GM18951 (cell line): ENCODE results near the gene MCUB.
"Not testable (repeated sequence)": the region's sequence is repeated elsewhere in the genome, so short reads cannot be mapped to it uniquely, and the experiment has no call there.

Source experiments
- POLR2A ChIP-seq: IDR thresholded peaks from 4 replicates; pipeline ENCODE4 v1.6.1; 2011; ENCODE audit warnings: mild to moderate bottlenecking; ENCODE audit not compliant: insufficient read length, insufficient read depth; ENCODE audit errors: extremely low read depth
- in situ Hi-C: fragments of 300-500 bp; cut with MboI; formaldehyde crosslinking; loops from one replicate; pipeline ENCODE4 v1.12.0; 2022; ENCODE audit warnings: low sequenced_read_pairs, mixed read lengths, inconsistent platforms; ENCODE audit not compliant: unreplicated experiment

The MCUB gene, protein sequence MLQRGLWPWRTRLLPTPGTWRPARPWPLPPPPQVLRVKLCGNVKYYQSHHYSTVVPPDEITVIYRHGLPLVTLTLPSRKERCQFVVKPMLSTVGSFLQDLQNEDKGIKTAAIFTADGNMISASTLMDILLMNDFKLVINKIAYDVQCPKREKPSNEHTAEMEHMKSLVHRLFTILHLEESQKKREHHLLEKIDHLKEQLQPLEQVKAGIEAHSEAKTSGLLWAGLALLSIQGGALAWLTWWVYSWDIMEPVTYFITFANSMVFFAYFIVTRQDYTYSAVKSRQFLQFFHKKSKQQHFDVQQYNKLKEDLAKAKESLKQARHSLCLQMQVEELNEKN

DNA sequence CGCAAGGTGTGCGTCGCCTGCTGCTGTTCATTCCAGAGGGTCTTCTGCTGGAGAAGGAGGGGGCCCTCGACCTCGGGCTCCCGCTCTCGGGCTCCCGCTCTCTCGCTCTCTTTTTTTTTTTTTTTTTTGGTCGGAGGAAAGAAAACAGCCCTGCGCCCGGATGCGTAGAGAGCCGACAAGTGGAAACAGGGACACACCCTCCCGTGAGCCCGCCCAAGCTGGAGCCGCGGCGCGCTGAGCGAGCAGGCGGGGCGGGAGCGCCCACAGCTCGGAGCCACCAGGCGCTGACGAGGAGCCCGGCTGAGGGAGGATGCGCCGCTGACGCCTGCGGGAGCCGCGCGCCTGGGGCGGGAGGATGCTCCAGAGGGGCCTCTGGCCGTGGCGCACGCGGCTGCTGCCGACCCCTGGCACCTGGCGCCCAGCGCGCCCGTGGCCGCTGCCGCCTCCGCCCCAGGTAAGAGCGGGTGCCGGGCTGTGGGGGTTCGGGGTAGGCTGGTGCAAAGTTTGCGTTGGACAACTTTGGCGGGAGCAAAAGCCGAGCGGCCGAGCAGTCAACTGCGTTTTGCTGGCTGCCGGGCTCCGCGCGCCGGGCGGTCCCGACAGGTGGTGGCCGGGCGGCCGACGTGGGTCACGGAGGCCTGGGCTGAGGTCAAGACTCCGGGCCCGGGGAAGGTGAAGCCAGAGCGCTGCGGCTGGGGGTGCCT is at the start of gene MCUB:
MCUB (plus strand) TSS at position 264 of the 704 bp plus-strand sequence; CDS start at position 356, 92 bp downstream.
- peak; percentile 71 for TF ChIP-seq POLR2A
- in situ Hi-C loops = no loop called here

DNA sequence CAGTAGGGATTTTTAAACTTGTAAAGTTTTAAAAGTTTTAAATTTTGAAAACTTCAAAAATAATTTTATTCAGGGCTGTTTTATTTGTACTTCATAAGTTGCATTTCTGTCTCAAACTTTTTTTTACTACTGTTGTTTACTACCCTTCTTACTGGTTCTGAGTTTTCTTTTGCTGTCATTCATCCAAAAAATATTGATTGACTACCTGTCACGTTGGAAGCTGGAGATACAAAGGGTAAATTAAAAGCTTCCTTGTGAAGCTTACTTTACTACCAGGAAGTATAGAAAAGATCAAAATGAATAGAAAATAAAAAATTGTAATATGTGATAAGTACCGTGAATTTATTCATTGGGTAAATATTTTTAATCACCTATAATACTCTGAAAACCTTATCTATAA is 49.4 kb upstream of the MCUB start:
- in situ Hi-C loops = no loop called here

DNA sequence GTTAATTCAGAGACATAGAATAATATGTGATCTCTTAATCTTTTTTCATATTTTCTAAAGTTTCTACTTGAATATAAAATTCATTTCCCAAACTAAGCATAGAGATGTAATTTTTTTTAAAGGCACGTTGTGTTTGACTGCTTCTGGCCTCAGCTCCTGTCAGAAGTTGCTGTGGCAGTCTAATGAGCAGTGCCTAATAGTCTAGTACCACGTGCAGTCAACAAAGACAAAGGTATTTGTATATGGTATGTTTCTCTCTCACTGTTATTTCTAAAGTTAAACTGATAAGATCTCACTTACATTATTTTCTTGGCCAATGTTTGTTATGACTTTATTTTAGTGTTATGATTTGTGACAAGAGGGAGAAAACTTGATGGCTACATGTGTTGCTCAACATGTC is 48.6 kb upstream of the MCUB start:
- in situ Hi-C loops = no loop called here
- TF ChIP-seq POLR2A = no peak

More for the DNA sequence above, 49.4 kb upstream of the MCUB start:
- no peak for TF ChIP-seq POLR2A

DNA sequence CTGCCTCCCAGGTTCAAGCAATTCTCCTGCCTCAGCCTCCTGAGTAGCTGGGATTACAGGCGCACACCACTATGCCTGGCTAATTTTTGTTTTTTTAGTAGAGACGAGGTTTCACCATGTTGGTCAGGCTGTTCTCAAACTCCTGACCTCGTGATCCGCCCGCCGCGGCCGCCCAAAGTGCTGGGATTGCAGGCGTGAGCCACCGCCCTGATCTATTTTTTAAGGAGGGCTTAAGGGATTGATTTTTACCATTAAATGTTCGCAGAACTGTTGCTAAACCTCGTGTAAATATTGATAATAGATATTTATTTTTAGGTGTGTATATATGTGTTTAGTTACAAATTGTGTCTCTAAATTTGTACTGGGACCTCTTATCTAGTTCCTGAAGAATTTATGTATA is 46.7 kb upstream of the MCUB start:
- in situ Hi-C loops = not testable (repeated sequence)

DNA sequence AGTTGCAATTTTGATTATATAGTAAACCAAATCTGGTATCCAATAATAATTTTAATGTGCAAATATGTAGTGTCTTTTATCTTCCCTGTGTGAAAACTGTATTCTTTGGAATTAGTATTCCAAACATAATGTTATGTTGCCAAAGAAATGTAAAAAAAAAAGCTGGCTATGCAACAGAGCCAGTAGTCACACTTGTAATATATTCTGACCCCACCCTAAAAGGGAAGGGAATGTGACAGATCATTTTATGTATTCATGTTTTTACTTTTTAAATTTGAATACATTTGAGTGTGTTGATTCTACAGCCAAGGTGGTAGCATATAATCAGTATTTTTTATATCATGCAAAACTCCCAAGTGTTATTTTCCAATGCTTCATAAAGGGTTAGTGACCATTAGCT is 27.9 kb upstream of the MCUB start:
- in situ Hi-C loops = no loop called here
- TF ChIP-seq POLR2A = no peak

DNA sequence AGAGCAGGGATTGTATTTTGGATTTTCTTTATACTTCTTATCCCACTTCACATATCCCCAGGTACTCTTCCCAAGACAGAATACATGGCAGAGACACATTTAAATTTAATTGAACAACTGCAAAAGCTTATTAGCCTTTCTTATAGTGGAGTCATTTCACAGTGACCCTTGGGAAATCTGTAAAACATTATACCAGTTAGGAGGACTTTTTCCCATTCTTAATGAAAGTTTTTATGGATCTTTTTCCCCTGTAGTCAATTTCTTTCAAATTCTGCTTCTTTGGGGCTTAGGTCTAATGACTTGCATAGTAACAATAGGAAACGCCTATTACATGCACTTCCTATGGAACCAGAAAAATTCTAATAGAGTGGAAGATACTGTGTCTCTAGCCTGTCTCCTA is 14.6 kb upstream of the MCUB start:
- in situ Hi-C loops = no loop called here
- TF ChIP-seq POLR2A = no peak

DNA sequence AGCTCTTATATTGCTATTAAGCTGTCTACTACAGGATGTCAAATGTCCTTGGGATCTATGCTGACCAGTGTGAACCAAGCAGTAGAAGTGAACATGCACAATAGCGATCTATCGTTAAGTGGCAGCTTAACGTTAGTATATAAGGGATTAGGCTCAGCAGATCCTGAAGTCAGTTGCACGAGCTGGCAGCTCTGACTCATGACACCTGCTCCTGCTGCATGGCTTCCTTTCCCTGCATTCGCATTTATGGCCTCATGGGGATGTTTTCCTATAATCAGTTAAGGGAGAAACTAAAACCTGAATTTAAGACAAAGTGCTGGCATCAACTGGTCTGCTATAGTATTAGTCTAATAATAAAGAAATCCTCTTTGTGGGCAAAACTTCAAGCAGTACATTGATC is 12.7 kb upstream of the MCUB start:
- in situ Hi-C loops = no loop called here
- TF ChIP-seq POLR2A = no peak

DNA sequence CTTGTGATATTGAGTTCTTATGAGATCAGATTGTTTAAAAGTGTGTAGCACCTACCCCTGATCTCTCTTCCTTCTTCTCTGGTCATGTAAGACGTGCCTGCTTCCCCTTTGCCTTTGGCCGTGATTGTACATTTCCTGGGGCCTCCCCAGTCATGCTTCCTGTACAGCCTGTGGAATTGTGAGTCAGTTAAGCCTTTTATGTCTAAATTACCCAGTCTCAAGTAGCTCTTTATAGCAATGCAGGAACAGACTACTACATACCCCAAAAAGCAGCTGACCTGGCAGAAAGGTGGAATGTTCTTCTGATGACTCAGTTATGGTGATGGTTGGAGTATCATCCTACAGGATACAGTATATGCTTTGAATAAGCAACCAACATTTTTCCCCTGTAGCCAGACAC is 11.4 kb upstream of the MCUB start:
- in situ Hi-C loops = no loop called here
- no peak for TF ChIP-seq POLR2A

DNA sequence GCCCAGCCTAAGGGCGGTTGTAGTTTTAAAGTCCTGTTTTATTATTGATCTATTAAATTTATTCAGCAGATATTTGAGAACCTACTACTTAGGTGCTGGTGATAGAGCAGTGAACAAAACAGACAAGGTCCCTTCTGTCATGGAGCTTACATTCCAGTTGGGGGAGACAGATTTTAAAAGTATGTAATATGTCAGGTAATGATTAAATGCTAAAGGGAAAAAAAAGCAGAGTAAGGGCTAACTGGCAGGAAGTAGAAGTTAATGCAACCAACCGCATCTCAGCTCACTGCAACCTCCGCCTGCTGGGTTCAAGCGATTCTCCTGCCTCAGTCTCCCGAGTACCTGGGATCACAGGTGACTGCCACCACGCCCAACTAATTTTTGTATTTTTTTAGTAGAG is 7.8 kb upstream of the MCUB start:
- in situ Hi-C loops = no loop called here
- TF ChIP-seq POLR2A = no peak

DNA sequence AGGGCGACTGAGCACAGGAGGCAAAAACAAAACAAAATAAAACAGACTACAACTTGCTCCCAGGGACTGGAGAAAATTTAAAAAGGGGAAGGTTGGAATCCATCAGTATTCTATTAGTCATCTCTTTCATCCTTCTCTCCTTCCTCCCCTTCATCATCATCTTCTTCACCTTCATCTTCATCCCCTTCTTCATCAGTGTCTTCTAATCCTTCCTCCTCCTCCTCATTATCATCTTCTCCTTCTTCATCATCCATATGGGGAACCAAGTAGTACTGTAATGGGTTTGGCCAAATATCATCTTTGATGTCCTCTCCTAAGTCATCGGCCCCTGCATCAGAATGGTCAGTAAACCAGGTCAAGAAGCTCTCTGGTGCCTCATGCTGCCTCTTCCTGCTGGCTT is 6.9 kb upstream of the MCUB start:
- no peak for TF ChIP-seq POLR2A
- in situ Hi-C loops = no loop called here

DNA sequence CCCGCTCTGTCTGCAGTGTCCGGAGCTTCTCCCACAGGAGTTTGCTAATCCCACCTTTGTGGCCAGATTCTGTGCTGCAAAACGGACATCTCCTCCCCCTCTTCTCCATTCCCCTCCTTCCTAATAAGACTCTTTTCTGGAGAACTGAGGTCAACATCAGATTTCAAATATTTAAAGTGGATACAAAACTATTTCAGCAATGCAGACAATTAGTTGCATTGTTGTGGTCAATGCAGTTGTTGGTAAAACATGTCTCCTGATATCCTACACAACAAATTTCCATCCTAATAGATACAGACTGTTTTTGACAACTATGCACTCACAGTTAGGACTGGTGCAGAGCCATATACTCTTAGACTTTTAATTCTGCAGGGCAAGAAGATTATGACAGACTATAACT is 5.1 kb upstream of the MCUB start:
- no peak for TF ChIP-seq POLR2A
- in situ Hi-C loops = no loop called here

DNA sequence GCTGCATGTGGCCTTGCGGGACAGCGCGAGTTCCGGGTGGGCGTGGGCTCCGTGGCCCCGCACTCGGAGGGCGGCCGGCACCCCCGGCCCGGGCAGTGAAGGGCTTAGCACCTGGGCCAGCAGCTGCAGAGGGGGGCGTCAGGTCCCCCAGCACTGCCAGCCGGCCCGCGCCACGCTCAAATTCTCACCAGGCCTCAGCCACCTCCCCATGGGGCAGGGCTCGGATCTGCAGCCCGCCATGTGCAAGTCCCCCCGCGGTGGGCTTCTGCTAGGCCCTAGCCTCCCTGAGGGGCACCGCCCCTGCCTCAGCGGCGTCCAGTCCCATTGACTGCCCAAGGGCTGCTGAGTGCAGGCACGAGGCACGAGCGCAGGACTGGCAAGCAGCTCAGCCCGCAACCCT is 2.6 kb upstream of the MCUB start:
- in situ Hi-C loops = no loop called here
- no peak for TF ChIP-seq POLR2A

DNA sequence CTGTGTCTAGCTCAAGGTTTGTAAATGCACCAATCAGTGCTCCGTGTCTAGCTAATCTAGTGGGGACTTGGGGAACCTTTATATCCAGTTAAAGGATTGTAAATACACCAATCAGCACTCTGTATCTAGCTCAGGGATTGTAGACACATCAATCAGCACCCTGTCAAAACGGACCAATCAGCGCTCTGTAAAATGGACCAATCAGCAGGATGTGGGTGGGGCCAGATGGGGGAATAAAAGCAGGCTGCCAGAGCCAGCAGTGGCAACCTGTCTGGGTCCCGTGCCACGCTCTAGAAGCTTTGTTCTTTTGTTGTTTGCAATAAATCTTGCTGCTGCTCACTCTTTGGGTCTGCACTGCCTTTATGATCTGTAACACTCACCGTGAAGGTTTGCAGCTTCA is 2.0 kb upstream of the MCUB start:
- in situ Hi-C loops = not testable (repeated sequence)

DNA sequence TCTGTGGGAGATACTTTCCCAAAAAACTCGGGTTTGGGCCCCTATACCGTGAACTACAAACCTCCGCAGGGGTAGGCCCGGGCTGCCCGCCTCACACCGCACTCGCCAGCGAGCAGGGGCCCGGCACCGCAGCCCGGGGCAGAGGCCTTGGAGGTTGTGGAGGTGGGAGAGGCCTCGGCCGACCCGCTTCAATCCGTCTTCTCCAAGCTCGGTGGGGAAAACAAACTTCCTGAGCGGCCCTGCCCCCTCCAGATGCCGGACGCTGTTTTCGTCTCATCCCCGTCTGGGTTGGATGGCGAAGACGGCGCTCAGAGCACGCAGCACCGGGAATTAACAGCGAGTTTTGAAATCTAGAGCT is 442 bp upstream of the MCUB start:
- in situ Hi-C loops = no loop called here
- no peak for TF ChIP-seq POLR2A

DNA sequence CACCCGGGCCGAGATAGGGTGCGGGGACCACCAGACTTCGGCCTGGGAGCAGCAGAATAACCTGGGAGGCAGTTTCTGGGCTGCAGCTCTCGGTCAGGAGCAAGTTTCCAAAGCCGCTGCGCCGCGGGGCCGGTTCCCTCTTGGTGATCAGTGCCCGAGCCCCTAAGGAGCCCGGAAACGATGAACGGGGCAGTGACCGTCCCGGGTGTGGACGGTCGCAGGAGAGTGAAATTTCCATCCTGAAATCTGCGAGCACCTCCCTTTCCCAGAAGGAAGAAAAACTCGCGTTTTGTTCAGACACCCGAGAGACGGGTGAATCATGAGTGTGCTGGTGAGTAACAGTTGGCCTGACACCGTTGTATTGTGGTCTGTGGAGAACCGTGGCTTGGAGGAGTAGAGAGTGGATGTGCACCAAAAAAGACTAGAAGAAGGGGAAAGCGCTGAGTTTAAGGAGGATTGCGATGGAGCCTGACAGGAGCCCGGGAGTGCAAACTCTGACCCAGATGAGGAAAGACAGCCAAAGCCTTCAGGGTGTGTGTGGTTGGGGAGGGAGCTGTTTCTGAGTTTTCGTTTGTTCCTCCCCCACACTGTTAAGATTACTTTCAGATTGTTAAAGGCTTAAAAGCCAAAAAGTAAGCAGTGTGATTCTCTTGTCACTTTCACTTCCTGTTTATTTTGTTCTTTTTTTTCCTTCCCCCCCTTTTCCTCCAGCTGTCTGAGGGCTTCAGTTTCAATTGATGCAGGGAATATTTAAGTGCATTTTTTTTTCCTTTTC is 828 bp downstream of the MCUB start:
- peak; percentile 54 for TF ChIP-seq POLR2A
- in situ Hi-C loops = no loop called here
